ENCODE data around the gene YIPF1.

DNA sequence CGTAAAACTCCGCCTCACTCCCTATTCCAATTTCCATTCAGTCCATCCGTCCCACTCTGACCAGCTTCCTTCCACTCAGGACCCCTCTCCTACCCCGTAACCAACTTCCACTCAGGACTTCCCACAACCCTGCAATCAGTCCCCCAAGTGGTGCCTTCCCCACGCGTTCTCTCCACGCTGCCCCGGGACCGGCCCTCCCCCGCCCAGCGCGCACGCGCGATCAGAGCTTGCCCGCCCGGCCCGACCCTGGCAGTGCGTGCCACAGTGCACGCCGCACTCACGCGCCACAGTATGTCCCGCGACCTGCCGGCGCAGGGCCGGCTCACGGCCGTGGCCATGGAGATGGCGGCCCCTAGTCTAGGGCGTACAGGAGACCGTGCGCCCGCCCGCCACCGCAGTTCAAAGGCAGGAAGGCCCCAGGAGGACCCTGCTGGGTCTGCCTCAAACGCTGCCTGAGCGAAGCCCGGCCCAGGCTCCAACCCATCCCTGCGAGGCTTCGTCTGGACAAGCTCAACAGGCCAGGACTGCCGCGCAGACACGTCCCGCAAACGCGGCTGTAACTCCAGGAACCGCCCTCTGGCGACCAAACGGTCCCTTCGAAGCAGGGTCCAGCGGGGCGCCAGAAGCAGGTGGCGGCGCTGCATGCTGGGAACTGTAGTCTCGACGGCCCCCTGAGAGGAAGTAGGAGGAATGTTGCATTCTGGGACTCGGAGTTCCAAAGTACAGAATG, 51.5 kb downstream of the YIPF1 start, which contains the start of gene NDC1:
- TF ChIP-seq CTCF (IDR thresholded peaks at IDR 0.05) (peak in 2 of 3 experiments; percentile 25 to 26), POLR2AphosphoS5 (IDR thresholded peaks at IDR 0.05) (peak; percentile 71 to 90), EP300 (IDR thresholded peaks at IDR 0.05) (no peak), POLR2A (IDR thresholded peaks at IDR 0.05; ENCODE audit: low read depth) (no peak)
